Measurements from ENCODE around the gene GGCX. TPM values are rescaled to one million over a fixed set of nuclear protein-coding genes. Genes with fewer than 3 reads are reported as not detected.

Gene GGCX
- total and polyA plus RNA-seq, 2 of the 13 experiments (the other 11 are each of a cell fraction or from before 2014, with no cell fraction given): 72.5 to 103 TPM

- TF ChIP-seq ZNF407 (CRISPR knock-in tag; IDR thresholded peaks at IDR 0.05; ENCODE audit: not compliant biosample characterization): peak; percentile 41
- TF ChIP-seq ZNF30 (CRISPR knock-in tag; IDR thresholded peaks at IDR 0.05): no peak
- TF ChIP-seq TARDBP (CRISPR knock-in tag; IDR thresholded peaks at IDR 0.05): peak; percentile 96
- TF ChIP-seq CREM (IDR thresholded peaks at IDR 0.05): peak; percentile 66; the same call in 1 of the 2 replicates
- TF ChIP-seq CREM (CRISPR knock-in tag; IDR thresholded peaks at IDR 0.05): no peak
- TF ChIP-seq ZNF143 (CRISPR knock-in tag; IDR thresholded peaks at IDR 0.05): peak; percentile 79
- TF ChIP-seq ATF3 (CRISPR knock-in tag; IDR thresholded peaks at IDR 0.05): peak; percentile 94
- TF ChIP-seq ZNF12 (CRISPR knock-in tag; IDR thresholded peaks at IDR 0.05): peak; percentile 76
- no peak for TF ChIP-seq FOXM1 (CRISPR knock-in tag; IDR thresholded peaks at IDR 0.05)
- peak; percentile 99 for TF ChIP-seq ZNF572 (CRISPR knock-in tag; IDR thresholded peaks at IDR 0.05)
- peak; percentile 98 for TF ChIP-seq ZNF263 (CRISPR knock-in tag; IDR thresholded peaks at IDR 0.05)
- TF ChIP-seq NR2F6 (IDR thresholded peaks at IDR 0.05): peak; percentile 89
- TF ChIP-seq NR2F6 (CRISPR knock-in tag; IDR thresholded peaks at IDR 0.05): peak; percentile 94
- 0 out of 2 replicates have a peak, but pooled peaks have one; percentile 78 for TF ChIP-seq WIZ (CRISPR knock-in tag; IDR thresholded peaks at IDR 0.05)
- TF ChIP-seq MAFK (conservative IDR thresholded peaks at IDR 0.05 in 1 of 2, IDR thresholded peaks at IDR 0.05 in 1 of 2; ENCODE audit: low read length in 2 of 2): no peak
- peak; percentile 94 for TF ChIP-seq MEF2D (CRISPR knock-in tag; IDR thresholded peaks at IDR 0.05)
- 0 out of 2 replicates have a peak, but pooled peaks have one; percentile 49 for TF ChIP-seq HDAC6 (IDR thresholded peaks at IDR 0.05; ENCODE audit: low read depth, low read length)
- TF ChIP-seq TRIM24 (CRISPR knock-in tag; IDR thresholded peaks at IDR 0.05): no peak
- no peak; the same call in 1 of the 2 replicates for TF ChIP-seq HOXA5 (CRISPR knock-in tag; IDR thresholded peaks at IDR 0.05)
- TF ChIP-seq HMGXB4 (CRISPR knock-in tag; IDR thresholded peaks at IDR 0.05; ENCODE audit: borderline replicate concordance in 1 of 2, low read depth in 1 of 2): peak in 1 of 2 experiments; percentile 57; a peak in 3 of 4 replicates
Measured at GRCh38 chr2:85584857-85585780, 23.8 kb upstream of the GGCX start (continued).

Data from HepG2 (cell line).